NCI-H146 treated with DMSO at 0.1 percent for 48 hours (cell line): ENCODE data around the gene FOXO4.

Experiments used
- DNase-seq: peaks from one replicate; lab custom pipeline; 2025; ENCODE audit not compliant: unreplicated experiment; lab: John Stamatoyannopoulos, UW

The FOXO4 gene

DNA sequence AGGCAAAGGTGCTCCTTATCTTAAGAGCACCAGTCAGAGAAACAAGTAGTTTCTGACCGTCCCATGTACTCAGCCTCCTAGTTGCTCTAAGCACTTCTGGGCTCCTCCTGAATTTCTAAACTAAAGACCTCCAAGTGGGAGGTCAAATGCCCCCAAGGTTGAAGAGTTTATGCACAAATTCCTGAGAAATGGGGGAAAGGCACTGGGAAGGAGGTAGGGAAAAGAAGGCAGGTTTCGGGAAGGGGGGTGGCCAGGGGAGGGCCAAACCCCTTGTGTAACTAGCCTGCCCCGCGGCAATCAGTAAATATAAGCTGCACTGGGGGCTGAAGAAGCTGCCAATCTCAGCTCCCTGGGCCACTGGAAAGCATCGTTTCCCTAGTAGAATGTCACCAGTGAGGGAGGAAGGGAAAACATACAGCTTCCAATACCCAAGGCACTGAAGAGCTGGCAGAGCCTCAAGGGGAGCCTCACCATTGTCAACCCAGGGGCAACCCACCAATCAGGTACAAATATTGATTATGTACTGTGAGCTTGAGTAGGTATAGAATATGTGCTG lies 3.4 kb downstream of the FOXO4 start:
- no peak for DNase-seq

DNA sequence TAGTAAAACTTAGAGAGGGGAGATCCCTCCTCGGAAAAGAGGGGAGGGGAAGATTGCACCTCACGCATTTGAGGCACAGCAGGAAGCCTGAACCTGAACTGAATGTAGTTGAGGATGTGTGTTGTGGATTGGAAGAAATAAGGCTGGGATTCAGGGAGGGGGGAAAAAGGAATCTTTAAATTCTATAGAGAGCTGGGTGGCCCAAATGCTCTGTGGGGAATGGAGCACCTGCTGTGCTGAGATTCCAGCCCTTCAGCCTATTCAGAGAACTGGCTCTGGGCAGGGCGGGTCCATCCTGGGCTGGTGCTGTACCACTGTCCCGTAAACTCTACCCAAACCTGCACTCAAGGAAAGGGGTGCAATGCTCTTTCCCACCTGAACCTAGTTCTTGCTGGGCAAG lies 4.1 kb downstream of the FOXO4 start:
- no peak for DNase-seq

DNA sequence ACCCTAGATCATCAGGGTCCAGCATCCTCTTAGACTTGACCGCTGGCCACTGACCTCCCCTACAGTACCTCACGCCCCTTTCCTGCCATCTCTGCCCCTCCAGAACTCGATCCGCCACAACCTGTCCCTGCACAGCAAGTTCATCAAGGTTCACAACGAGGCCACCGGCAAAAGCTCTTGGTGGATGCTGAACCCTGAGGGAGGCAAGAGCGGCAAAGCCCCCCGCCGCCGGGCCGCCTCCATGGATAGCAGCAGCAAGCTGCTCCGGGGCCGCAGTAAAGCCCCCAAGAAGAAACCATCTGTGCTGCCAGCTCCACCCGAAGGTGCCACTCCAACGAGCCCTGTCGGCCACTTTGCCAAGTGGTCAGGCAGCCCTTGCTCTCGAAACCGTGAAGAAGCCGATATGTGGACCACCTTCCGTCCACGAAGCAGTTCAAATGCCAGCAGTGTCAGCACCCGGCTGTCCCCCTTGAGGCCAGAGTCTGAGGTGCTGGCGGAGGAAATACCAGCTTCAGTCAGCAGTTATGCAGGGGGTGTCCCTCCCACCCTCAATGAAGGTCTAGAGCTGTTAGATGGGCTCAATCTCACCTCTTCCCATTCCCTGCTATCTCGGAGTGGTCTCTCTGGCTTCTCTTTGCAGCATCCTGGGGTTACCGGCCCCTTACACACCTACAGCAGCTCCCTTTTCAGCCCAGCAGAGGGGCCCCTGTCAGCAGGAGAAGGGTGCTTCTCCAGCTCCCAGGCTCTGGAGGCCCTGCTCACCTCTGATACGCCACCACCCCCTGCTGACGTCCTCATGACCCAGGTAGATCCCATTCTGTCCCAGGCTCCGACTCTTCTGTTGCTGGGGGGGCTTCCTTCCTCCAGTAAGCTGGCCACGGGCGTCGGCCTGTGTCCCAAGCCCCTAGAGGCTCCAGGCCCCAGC lies 5.2 kb downstream of the FOXO4 start:
- no peak for DNase-seq

DNA sequence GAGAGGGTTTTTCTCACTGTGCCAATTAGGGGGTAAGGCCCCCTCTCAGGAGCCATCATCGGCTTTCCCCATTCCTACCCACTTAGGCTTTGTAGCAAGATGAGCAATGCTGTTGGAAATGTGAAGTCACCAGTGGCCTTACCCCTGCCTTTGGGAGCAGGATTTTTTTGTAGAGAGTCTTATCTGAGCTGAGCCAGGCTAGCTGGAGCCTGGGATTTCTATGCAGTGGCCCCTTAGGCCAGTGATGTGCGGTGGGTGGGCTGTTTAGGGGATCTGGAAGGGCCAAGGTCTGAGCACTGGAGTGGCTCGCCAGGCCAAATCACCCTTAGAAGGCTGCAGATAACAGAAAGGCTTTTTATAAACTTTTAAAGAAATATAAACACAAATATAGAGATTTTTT lies 6.6 kb downstream of the FOXO4 start:
- no peak for DNase-seq

DNA sequence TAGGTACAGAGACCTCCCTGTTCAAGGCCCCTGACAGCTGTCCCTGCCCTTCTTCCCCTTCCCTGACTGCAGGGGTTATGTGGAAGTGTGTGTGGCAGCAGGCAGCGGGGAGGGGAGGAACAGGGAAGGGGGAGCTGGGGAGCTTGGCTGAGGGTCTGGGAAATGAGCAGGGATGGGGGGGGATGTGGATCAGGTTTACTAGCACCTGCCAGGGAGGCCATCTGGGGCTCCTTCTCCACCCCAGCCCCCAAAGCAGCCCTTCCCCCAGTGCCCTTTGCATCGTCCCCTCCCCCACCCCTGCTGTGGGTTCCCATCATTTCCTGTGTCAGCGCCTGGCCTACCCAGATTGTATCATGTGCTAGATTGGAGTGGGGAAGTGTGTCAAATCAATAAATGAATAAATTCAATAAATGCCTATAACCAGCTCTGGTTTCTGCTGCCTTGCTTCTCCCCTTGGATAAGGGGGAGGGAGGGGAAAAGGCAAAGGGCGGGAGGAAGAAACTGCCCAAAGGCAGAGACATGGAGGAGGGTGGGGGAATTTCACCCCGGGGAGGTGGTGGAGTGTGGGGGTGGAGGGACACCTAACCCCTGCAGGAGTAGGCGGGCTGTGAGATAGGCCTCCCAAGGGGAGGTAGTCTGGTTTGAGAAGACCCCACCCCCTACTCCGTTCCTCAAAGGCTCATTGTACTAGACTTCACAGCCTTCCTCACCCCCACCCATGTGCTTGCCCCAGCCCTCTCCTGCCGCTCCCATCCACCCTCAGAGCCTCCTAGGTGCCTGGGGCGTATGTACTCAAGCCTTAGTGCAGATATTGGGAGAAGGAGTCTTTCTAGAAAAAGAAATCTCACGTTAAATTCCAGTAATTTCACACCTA lies 7.7 kb downstream of the FOXO4 start:
- no peak for DNase-seq

DNA sequence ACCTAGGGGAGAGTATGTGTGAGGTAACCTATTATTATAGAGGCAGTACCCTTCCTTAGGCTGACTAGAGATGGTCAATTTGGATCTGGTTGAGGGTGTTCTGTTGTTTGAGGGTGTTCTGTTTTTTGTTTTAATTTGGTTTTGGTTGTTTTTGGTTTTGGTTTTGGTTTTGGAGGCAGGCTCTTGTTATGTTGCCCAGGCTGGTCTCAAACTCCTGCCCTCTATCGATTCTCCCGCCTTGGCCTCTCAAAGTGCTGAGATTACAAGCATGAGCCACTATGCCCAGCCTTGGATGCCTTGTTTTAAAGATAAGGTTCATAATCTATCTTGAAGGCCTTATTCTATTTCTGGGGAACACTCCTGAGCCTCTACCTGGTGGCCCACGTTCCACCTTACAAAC lies 10.0 kb downstream of the FOXO4 start:
- no peak for DNase-seq

DNA sequence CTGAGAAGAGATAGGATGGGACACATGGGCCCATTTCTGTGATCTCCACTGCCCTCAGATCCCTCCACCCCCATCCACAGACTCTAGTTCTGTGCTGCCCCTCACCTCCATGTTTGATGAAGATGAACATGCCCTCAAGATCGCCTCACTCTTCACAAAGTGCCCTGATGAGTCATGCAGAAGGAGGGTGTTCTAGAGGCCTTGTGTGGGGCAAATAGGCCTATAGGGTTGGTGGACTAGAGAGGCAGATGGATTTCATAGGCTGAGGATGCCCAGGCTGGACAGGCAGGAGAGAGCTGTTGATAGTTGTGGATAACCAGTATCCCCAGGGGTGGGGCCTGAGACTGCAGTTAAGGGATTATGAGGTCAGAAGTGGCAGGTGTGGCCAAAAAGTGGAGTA lies 10.8 kb downstream of the FOXO4 start, which contains the start of gene CXorf65:
TSS of gene CXorf65 (minus strand) at position 314 of the 400 bp plus-strand sequence. CDS start at position 130, 184 bp downstream.
- DNase-seq = no peak

DNA sequence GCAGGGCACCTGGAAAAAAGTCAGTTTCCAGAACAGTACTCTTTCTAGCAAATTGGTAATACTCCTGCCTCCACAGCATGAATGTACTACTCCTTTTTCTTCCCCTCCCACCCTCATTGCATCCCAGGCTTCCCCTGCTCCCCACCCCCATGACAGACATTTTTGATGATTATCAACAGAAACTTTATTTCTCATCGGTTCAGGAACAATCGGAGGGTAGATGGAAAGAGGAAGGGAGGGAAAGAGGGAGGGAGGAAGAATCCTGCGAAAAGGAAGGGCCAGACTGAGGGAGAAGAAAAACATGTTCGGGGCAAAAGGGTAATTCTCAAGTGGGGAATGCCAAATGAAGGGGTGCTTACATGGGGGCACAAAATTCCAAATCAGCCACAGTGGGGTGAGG lies 11.6 kb downstream of the FOXO4 start:
- no peak for DNase-seq

DNA sequence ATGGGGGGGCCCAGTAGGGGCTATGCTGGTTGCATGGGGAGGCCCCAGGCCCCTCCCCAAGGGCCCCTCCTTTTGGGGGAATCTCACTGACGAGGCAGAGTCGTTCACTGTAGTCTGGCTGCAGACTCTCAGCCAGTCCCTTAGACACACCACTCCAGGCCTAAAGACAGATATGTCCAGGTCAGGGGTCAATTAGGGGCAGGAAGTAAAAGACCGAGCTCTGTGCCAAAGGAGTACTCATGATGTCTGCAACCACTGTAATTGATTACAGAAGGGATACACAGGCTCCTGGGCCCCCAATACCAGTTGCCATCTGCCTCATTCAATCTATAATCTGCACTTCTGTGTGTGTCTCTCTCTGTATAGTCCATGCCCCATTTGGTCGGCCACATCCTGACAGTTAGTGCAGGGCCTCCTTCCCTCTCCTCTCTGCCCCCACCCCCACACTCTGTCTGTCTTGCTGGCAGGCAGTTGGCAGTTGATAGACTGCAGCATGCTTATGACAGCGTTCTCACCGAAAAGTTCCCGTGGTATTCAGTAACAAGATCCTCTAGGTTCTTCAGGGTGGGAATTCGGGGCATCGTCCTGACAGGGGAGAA lies 12.2 kb downstream of the FOXO4 start:
- DNase-seq = no peak

DNA sequence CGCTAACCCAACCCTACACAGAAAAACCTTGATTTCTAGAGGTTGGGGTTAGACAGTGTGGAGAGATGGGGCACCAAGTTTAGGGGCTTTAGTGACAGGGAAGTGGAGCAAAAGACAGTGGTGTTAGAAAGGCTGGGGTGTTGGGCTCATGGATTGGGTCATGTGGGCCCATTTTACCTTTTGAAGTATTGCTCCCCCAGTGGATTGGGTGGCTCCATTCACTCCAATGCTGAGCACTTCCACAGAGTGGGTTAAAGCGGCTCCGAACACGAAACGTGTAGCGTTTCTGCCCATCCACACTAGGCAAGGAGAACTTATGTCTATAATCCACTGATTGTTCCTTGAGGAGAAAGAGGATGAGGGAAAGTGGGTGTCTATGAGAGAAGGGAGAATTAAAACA lies 13.4 kb downstream of the FOXO4 start:
- DNase-seq = no peak

DNA sequence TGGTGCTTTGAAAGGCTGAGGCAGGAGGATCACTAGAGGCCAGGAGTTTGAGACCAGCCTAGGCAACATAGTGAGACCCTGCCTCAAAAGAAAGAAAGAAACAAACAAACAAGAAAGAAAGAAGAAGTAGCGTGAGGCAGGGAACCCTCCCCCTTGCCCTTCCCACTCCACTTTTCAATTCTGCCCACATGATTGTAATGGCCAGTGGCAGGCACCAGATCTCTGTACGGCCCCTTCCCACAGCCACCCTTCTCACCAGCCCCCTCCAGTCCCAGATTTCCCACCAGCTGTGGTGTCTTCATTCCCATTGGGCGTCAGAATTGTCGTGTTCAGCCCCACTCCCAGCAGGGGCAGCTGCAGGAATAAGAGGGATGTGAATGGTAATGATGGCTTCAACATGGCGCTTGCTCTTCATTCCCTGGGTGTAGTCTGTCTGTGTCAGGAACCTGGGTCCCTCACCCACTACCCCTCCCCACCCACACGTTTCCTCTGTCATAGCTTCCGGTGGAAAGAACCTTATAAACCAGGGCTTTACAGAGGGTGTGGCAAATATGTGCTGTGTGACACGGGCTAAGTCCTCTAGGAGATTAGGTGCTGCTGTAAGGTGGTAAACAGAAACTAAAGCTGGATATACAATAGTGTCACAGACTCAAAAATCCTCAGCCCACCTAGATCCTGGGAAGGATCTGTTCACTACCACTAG lies 15.6 kb downstream of the FOXO4 start, which contains the start of gene IL2RG:
TSS of gene IL2RG (minus strand) at position 437 of the 703 bp plus-strand sequence. CDS start at position 399, 38 bp downstream.
- no peak for DNase-seq

DNA sequence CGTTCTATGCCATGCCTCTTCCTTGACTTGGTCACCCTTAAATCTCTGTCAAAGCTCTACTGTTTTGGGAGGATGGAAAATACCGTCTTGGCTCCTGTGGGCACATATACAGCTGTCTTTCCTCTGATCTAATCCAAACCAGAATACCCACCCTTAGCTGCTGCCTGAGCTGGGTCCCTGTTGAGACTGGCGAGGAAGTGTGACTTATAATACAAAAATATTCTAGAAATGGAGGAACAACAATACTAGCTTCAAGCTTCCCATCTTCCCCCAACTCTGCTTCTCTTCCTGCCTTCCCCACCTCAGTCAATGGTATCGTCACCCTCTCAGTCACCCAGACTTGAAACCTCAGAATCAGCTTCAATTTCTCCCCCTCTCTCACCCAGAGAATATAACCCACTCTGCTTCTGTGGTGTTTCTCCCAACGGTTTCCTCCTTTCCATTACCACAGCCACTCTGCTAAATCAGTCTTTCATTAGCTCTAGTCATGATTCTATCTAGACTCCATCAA lies 16.3 kb downstream of the FOXO4 start:
- DNase-seq = no peak

DNA sequence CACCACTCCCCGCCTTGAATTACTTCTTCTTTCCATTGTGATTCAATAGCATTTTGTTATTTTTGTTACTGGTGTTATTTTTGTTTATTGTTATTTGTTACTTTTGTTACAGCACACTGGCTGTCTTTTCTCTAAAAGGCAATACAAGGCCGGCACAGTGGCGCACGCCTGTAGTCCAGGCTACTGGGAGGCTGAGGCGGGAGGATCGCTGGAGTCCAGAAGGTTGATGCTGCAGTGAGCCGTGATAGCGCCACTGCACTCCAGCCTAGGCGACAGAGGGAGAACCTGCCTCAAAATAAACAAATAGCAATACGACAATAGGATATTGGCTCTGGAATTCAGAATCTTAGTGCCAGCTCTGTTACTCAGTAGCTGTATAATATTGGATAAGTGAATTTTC lies 21.7 kb downstream of the FOXO4 start:
- DNase-seq = no peak

DNA sequence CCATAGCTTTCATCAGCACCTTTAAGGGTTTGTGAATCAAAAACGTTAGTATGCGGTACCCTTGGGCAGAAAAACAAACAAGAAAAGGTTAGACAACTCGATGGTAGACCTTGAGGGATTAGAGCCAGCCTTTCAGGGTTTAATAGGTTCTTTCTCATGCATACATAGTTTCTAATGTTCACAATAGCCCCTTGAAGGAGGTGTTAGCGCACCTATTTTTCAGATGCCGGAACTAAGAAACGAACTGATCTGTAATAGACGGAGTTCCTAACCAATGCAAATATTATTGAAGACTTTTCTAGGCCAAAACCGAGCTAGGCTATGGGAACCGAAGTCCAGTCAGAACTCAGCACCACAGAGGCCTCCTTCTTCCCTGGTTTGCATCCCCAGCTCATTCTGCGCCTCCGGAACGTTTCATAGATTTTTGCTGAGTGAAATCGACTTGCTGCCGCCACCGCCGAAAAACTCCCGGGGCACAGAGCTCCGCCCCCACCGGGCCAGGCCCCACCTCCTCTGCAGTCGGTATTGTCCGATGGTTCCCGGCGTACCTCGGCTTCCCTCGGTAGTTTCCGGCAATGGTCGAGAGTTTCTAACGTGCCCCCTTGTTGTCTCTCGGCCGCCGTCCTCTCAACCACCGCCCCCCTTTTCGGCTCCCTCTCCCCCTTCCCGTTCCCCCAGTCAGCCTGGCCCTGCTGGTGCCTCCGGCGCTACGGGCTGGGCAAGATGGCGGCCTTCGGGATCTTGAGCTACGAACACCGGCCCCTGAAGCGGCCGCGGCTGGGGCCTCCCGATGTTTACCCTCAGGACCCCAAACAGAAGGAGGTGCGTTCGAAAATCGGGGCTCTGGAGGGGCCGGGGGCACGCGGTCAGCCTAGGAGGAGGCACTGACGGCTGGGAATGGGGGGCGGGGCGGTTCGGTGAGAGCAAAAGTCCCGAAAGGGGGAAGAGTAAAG lies 22.7 kb downstream of the FOXO4 start, which contains the start of gene MED12:
TSS of gene MED12 (plus strand) at position 565 of the 953 bp plus-strand sequence. CDS start at position 724, 159 bp downstream.
- DNase-seq = peak; percentile 68

DNA sequence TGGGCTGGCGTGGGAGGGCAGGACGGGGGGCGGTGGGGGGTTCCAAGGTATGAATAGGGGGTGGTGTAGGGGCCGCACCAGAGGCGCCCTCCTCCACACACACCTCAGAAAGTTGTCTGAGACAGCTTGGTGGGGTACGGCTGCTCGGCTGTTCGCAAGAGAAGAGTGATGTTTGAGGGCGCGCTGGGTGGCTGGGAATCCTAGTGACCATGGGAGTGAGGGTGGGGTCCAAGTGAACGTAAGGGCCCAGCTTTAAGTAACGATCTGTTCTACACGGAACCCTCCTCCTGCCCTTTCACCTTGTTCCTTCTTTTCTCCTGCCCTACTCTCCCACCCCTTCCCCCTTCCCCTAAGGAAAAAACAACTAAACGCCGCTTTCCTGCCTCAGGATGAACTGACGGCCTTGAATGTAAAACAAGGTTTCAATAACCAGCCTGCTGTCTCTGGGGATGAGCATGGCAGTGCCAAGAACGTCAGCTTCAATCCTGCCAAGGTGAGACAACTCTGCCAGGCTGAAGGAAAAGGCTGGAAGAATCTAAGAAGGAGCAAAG lies 23.4 kb downstream of the FOXO4 start:
- no peak for DNase-seq

DNA sequence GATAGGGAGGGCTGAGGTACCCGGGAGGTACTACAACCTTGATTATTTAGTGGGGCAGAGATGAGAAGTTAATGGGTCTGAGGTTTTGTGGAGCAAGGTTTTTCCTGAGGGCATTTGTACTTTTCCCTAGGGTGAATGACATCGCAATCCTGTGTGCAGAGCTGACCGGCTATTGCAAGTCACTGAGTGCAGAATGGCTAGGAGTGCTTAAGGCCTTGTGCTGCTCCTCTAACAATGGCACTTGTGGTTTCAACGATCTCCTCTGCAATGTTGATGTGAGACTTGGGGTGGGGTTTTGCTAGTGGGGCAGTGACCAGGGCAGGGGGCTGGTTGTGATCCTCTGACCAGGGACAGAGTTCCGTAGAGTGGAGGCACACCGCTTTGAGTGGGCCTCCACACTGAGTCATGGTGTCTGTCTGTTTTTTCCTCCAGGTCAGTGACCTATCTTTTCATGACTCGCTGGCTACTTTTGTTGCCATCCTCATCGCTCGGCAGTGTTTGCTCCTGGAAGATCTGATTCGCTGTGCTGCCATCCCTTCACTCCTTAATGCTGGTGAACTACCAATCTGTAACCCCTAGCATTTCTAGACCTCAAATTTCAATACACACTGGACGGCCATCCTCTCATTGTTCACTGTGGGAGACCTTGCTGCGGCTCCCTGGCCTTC lies 32.6 kb downstream of the FOXO4 start:
- DNase-seq = no peak

DNA sequence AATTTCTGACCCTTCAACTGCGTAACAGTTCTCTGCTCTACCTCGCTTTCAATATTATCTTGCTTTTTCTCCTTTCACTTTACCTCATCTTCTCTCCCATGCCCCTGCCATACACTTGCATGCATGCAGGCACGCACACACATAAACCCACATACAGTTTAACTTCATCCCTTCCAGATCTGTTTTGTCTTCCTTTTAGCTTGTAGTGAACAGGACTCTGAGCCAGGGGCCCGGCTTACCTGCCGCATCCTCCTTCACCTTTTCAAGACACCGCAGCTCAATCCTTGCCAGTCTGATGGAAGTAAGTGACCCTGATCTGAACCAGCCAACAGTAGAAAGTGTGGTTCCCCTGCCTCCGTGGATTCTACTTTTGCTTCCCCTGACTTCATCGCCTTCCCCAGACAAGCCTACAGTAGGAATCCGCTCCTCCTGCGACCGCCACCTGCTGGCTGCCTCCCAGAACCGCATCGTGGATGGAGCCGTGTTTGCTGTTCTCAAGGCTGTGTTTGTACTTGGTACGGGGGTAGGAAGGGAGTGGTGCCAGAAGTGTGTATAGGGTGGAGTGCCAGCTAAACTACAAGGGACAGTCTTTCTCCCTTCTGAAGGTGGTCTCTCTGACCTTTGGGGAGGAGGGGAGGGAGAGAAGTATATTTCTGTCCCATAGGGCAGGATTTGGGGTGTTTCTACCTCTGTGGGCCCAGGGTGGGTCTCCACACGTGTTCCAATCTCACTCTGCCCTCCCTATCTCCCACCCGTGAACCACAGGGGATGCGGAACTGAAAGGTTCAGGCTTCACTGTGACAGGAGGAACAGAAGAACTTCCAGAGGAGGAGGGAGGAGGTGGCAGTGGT lies 33.5 kb downstream of the FOXO4 start:
- no peak for DNase-seq
